GM23338 (cell line): ENCODE results near the gene SMTNL2. TPM values are rescaled to one million over a fixed set of nuclear protein-coding genes. Genes with fewer than 3 reads are reported as not detected.

ENCODE experiments used
- ATAC-seq: fragments of 200-7000 bp; cut with Tn5 transposase; 3 replicates; pipeline ENCODE4 v1.9.1; 2020
- DNase-seq: peaks from one replicate; pipeline ENCODE4 v3.0.0-alpha.2; 2015; ENCODE audit warnings: low spot score
- H2AFZ ChIP-seq: fragments of 200-600 bp; sonication (generic); 2 replicates; pipeline ENCODE4 v1.8.0; 2016; ENCODE audit warnings: antibody characterized with exemption, mild to moderate bottlenecking, moderate library complexity
- H3F3A ChIP-seq: fragments of 200-600 bp; sonication (generic); replicated peaks from 2 replicates; pipeline ENCODE4 v1.8.0; 2017; ENCODE audit warnings: antibody characterized with exemption, mixed run types, low read depth
- H3K27ac ChIP-seq: fragments of 200-600 bp; sonication (generic); 2 replicates; pipeline ENCODE4 v1.6.1; 2016; ENCODE audit warnings: low read depth
- H3K27me3 ChIP-seq: fragments of 200-600 bp; sonication (generic); 2 replicates; pipeline ENCODE4 v1.8.0; 2016; ENCODE audit warnings: mild to moderate bottlenecking, mixed run types, moderate library complexity; ENCODE audit not compliant: insufficient read depth
- H3K36me3 ChIP-seq: fragments of 200-600 bp; sonication (generic); 2 replicates; pipeline ENCODE4 v1.8.0; 2016; ENCODE audit warnings: mild to moderate bottlenecking; ENCODE audit not compliant: insufficient read depth
- H3K4me1 ChIP-seq: fragments of 200-600 bp; sonication (generic); 2 replicates; pipeline ENCODE4 v1.8.0; 2016; ENCODE audit warnings: mild to moderate bottlenecking, moderate library complexity; ENCODE audit not compliant: insufficient read depth
- H3K4me2 ChIP-seq: fragments of 200-600 bp; sonication (generic); 2 replicates; pipeline ENCODE4 v1.7.1; 2017; ENCODE audit warnings: mixed run types
- H3K4me3 ChIP-seq: fragments of 200-600 bp; sonication (generic); 2 replicates; pipeline ENCODE4 v1.6.1; 2016; ENCODE audit warnings: mixed run types
- H3K79me2 ChIP-seq: fragments of 200-600 bp; sonication (generic); replicated peaks from 2 replicates; pipeline ENCODE4 v1.8.0; 2017; ENCODE audit warnings: mild to moderate bottlenecking; ENCODE audit not compliant: insufficient read depth
- H3K9me2 ChIP-seq: fragments of 200-600 bp; sonication (generic); 2 replicates; pipeline ENCODE4 v1.8.0; 2017; ENCODE audit not compliant: insufficient read depth
- H4K20me1 ChIP-seq: fragments of 200-600 bp; sonication (generic); replicated peaks from 2 replicates; pipeline ENCODE4 v1.8.0; 2017; ENCODE audit warnings: mild to moderate bottlenecking; ENCODE audit not compliant: insufficient read depth
- H3K27ac Mint-ChIP-seq: 2 replicates; pipeline ENCODE4 v1.8.0; 2020; ENCODE audit warnings: inconsistent platforms, mild to moderate bottlenecking, moderate library complexity, mixed read lengths
- H3K27me3 Mint-ChIP-seq: 3 replicates; pipeline ENCODE4 v1.8.0; 2022; ENCODE audit warnings: low read depth, mild to moderate bottlenecking, moderate library complexity, mixed read lengths, inconsistent platforms; ENCODE audit not compliant: insufficient read depth, poor library complexity
- H3K36me3 Mint-ChIP-seq: 3 replicates; pipeline ENCODE4 v1.8.0; 2021; ENCODE audit warnings: low read depth, mild to moderate bottlenecking, inconsistent platforms, moderate library complexity, mixed read lengths
- H3K4me1 Mint-ChIP-seq: 3 replicates; pipeline ENCODE4 v1.8.0; 2020; ENCODE audit warnings: mild to moderate bottlenecking, inconsistent platforms, mixed read lengths
- H3K4me3 Mint-ChIP-seq: 3 replicates; pipeline ENCODE4 v1.8.0; 2021; ENCODE audit warnings: moderate library complexity, mild to moderate bottlenecking, inconsistent platforms, mixed read lengths
- H3K9me3 Mint-ChIP-seq: 3 replicates; pipeline ENCODE4 v1.8.0; 2020; ENCODE audit warnings: moderate library complexity, mild to moderate bottlenecking, inconsistent platforms, mixed read lengths
- CREB1 ChIP-seq: fragments of 250-450 bp; sonication (Bioruptor Pico); IDR thresholded peaks from 2 replicates; pipeline ENCODE4 v1.5.0; 2020; ENCODE audit warnings: low read depth, mild to moderate bottlenecking, moderate library complexity
- CTCF ChIP-seq, 2 experiments: fragments of 200-600 bp in 1 of 2; sonication (generic) in 1 of 2; conservative IDR thresholded peaks; 2 replicates each; pipeline versions ENCODE4 v1.5.1 to v1.6.1; 2016 to 2017; ENCODE audit warnings: antibody characterized with exemption in 2 of 2, low read depth in 2 of 2, mild to moderate bottlenecking in 2 of 2, moderate library complexity in 1 of 2
- ETS1 ChIP-seq: IDR thresholded peaks from 2 replicates; pipeline ENCODE4 v1.6.1; 2016; ENCODE audit warnings: antibody characterized with exemption
- EZH2 ChIP-seq: fragments of 200-600 bp; sonication (generic); IDR thresholded peaks from one replicate; pipeline ENCODE4 v1.8.0; 2017; ENCODE audit warnings: antibody characterized with exemption, mild to moderate bottlenecking, low read depth; ENCODE audit not compliant: unreplicated experiment
- EZH2phosphoT487 ChIP-seq: fragments of 200-600 bp; sonication (generic); IDR thresholded peaks from one replicate; pipeline ENCODE4 v1.8.1; 2018; ENCODE audit warnings: antibody characterized with exemption; ENCODE audit not compliant: unreplicated experiment
- JUNB ChIP-seq: IDR thresholded peaks from one replicate; pipeline ENCODE4 v1.6.1; 2016; ENCODE audit warnings: antibody characterized with exemption; ENCODE audit not compliant: unreplicated experiment
- NANOG ChIP-seq: IDR thresholded peaks from 2 replicates; pipeline ENCODE4 v1.6.1; 2016; ENCODE audit warnings: antibody characterized with exemption, borderline replicate concordance
- POLR2AphosphoS5 ChIP-seq: IDR thresholded peaks from 2 replicates; pipeline ENCODE4 v1.6.1; 2016; ENCODE audit warnings: antibody characterized with exemption, low read depth
- REST ChIP-seq: IDR thresholded peaks from one replicate; pipeline ENCODE4 v1.6.1; 2018; ENCODE audit warnings: antibody characterized with exemption; ENCODE audit not compliant: unreplicated experiment
- STAT1 ChIP-seq: IDR thresholded peaks from one replicate; pipeline ENCODE4 v1.6.1; 2016; ENCODE audit warnings: antibody characterized with exemption; ENCODE audit not compliant: unreplicated experiment
- ZNF114 ChIP-seq: fragments of 250-450 bp; sonication (Bioruptor Pico); IDR thresholded peaks from 2 replicates; pipeline ENCODE4 v1.5.0; 2020; ENCODE audit warnings: mild to moderate bottlenecking, moderate library complexity
- ZNF331 ChIP-seq: fragments of 250-450 bp; sonication (Bioruptor Pico); IDR thresholded peaks from 2 replicates; pipeline ENCODE4 v1.5.0; 2020; ENCODE audit warnings: low read depth, mild to moderate bottlenecking, moderate library complexity
- ZNF462 ChIP-seq: fragments of 250-450 bp; sonication (Bioruptor Pico); IDR thresholded peaks from 2 replicates; pipeline ENCODE4 v1.5.0; 2020; ENCODE audit warnings: mild to moderate bottlenecking, moderate library complexity
- polyA plus RNA-seq: library from polyadenylated mRNA; unstranded; fragments of >200 nt; fragmentation: Nextera tagmentation; extraction: Ambion mirVana; gene quantifications from 2 replicates; pipeline ENCODE4 v1.2.1, GENCODE V29; 2016
- total RNA-seq: library from RNA; depleted of rRNA; stranded (reverse); fragments of >200 nt; shearing (Covaris generic); gene quantifications from 2 replicates; pipeline ENCODE4 v1.2.3, GENCODE V29; 2014

Gene SMTNL2
- total and polyA plus RNA-seq, 2 experiments from 2014 or later: 1.3 to 4.3 TPM

GRCh38 chr17:4634976-4635375 lies 50.6 kb downstream of the SMTNL2 start:
- Histone ChIP-seq H3K79me2 (no peaks in the 10 kb centered on the region), H3K27me3 (peaks cover 36% of the 10 kb centered on the region), H3K9me2 (no peaks in the 10 kb centered on the region), H3K4me1 (peaks cover 20% of the 10 kb centered on the region), H2AFZ (no peak overlapping the region), H3K27ac (no peak overlapping the region), H3K36me3 (no peaks in the 10 kb centered on the region), H3F3A (peaks cover 3% of the 10 kb centered on the region; the same call in 1 of the 2 replicates), H3K4me2 (peak overlapping the region; percentile 64), H4K20me1 (no peaks in the 10 kb centered on the region), H3K4me3 (no peak overlapping the region)
- DNase-seq: no peak
- Mint-ChIP-seq H3K9me3 (no peaks in the 10 kb centered on the region; the same call in 2 of the 3 replicates), H3K4me3 (peak overlapping the region; percentile 46; the same call in 1 of the 3 replicates), H3K4me1 (peaks cover 47% of the 10 kb centered on the region), H3K36me3 (no peaks in the 10 kb centered on the region; the same call in 2 of the 3 replicates), H3K27ac (no peak overlapping the region), H3K27me3 (peaks cover 42% of the 10 kb centered on the region)
- TF ChIP-seq NANOG (no peak), CTCF (conservative IDR thresholded peaks at IDR 0.05; ENCODE audit: low read depth in 2 of 2) (no peak), CREB1 (CRISPR knock-in tag) (no peak), JUNB (no peak), EZH2phosphoT487 (no peak), POLR2AphosphoS5 (no peak), EZH2 (no peak), REST (no peak), ZNF462 (CRISPR knock-in tag) (no peak), ZNF331 (no peak), ETS1 (no peak), STAT1 (no peak), ZNF114 (CRISPR knock-in tag) (no peak)
- no peak for ATAC-seq
